Measurements from ENCODE around the gene TGFBR3L. TPM values are rescaled to one million over a fixed set of nuclear protein-coding genes. Genes with fewer than 3 reads are reported as not detected.

The TGFBR3L gene
- total and polyA plus RNA-seq, 2 donors (not counting 3 experiments of a cell fraction or from before 2014, with no cell fraction given), result 0.35 TPM; not detected in 1

- intact Hi-C loops (cut with micrococcal nuclease) (no loop called here), dilution Hi-C loops (cut with MboI; ENCODE audit: extremely low pct_ligation_motif_present, low sequenced_read_pairs) (no loop called here)
- Histone ChIP-seq H3K9ac (replicated peaks; ENCODE audit: extremely low read depth, insufficient read depth, low read length) (no peak overlapping the region), H3K4me1 (ENCODE audit: control insufficient read depth, extremely low read depth, insufficient read depth, low read length) (peaks cover 7% of the 10 kb centered on the region), H3K79me2 (ENCODE audit: control insufficient read depth, insufficient read depth, low read length) (no peaks in the 10 kb centered on the region), H3K4me2 (ENCODE audit: insufficient read depth, low read length) (no peak overlapping the region), H4K20me1 (replicated peaks; ENCODE audit: control insufficient read depth, extremely low read depth, insufficient read depth, low read length) (no peaks in the 10 kb centered on the region), H3K4me3 (replicated peaks in 1 of 3; ENCODE audit: insufficient read depth in 1 of 3, low read depth in 1 of 3, low read length in 3 of 3) (no peak overlapping the region), H3K9me1 (replicated peaks; ENCODE audit: control insufficient read depth, extremely low read depth, insufficient read depth, low read length) (no peaks in the 10 kb centered on the region), H3K9me3 (replicated peaks; ENCODE audit: control insufficient read depth, insufficient read depth, low read length) (no peaks in the 10 kb centered on the region), H3K27me3 (ENCODE audit: control insufficient read depth in 2 of 2, insufficient read depth in 2 of 2, low read length in 2 of 2) (peaks cover 12 to 18% of the 10 kb centered on the region in 2 experiments), H2AFZ (ENCODE audit: low read depth, low read length) (no peak overlapping the region), H3K27ac (ENCODE audit: insufficient read depth, low read depth, low read length) (no peak overlapping the region), H3K36me3 (ENCODE audit: control insufficient read depth in 2 of 2, extremely low read depth in 1 of 2, insufficient read depth in 2 of 2, low read length in 2 of 2) (no peaks in the 10 kb centered on the region)
- no peak for TF ChIP-seq GATA2 (IDR thresholded peaks at IDR 0.05; ENCODE audit: insufficient read depth, insufficient read length, low read depth, low read length)
- TF ChIP-seq MAX (IDR thresholded peaks at IDR 0.05; ENCODE audit: insufficient read depth, insufficient read length), result no peak
- no peak for TF ChIP-seq MYC (IDR thresholded peaks at IDR 0.05; ENCODE audit: low read depth, low read length)
- no peak for TF ChIP-seq CTCF (IDR thresholded peaks at IDR 0.05; ENCODE audit: extremely low read depth in 1 of 2, insufficient read depth in 1 of 2, low read depth in 1 of 2, low read length in 2 of 2)
- ChIA-PET CTCF (interaction anchor here (0.5 kb wide), 1 partner anchor 155 kb away, joined by 4 read pairs; no protein-coding TSS in a partner anchor), POLR2A (no interaction called here)
- BruUV-seq (replicated peaks), result no TSS peak
- FAIRE-seq (no peak), DNase-seq (ENCODE audit: low read depth, low spot score) (no peak)
These were observed 47.4 kb upstream of the TGFBR3L start for GRCh38 chr19:7867092-7867844.
